ENCODE results near the gene PLD2.

- no peak for TF ChIP-seq TARDBP (IDR thresholded peaks at IDR 0.05)
- TF ChIP-seq CTBP1 (IDR thresholded peaks at IDR 0.05; ENCODE audit: borderline replicate concordance): no peak
- TF ChIP-seq HDGF (IDR thresholded peaks at IDR 0.05; ENCODE audit: borderline replicate concordance): no peak
- TF ChIP-seq ARNT (IDR thresholded peaks at IDR 0.05): no peak
- no peak for TF ChIP-seq BHLHE40 (IDR thresholded peaks at IDR 0.05; ENCODE audit: borderline replicate concordance)
- TF ChIP-seq SP1 (IDR thresholded peaks at IDR 0.05): no peak
- TF ChIP-seq FOXK2 (IDR thresholded peaks at IDR 0.05): no peak
Measured at GRCh38 chr17:4786106-4786511, 20.8 kb upstream of the PLD2 start, which contains the start of gene VMO1.

Measured in HEK293T (cell line).